Mononuclear cell (primary cell): Measurements from ENCODE around the gene NECAB2. TPM values are rescaled to one million over a fixed set of nuclear protein-coding genes. Genes with fewer than 3 reads are reported as not detected.

Experiments
- H3K27me3 ChIP-seq: 2 replicates; pipeline ENCODE4 v1.6.0; 2011; ENCODE audit warnings: low read length, control low read depth; ENCODE audit not compliant: insufficient read depth
- H3K4me1 ChIP-seq: 2 replicates; pipeline ENCODE4 v1.5.1; 2011; ENCODE audit warnings: mild to moderate bottlenecking, low read length, control low read depth; ENCODE audit not compliant: insufficient read depth
- H3K4me3 ChIP-seq: 2 replicates; pipeline ENCODE4 v1.5.1; 2011; ENCODE audit warnings: mild to moderate bottlenecking, low read length, moderate library complexity
- H3K9me3 ChIP-seq: 2 replicates; pipeline ENCODE4 v1.5.1; 2011; ENCODE audit warnings: low read depth, mild to moderate bottlenecking, control low read depth, low read length
- total RNA-seq: library from RNA; depleted of rRNA; stranded (reverse); fragments of >200 nt; gene quantifications from one replicate; pipeline ENCODE4 v1.2.3, GENCODE V29; 2012

The NECAB2 gene
- total RNA-seq, 1 donor, result not detected

GRCh38 chr16:84022644-84023043 is 54.6 kb downstream of the NECAB2 start:
- peaks cover 3% of the 10 kb centered on the region for H3K27me3 ChIP-seq
- no peaks in the 10 kb centered on the region for H3K4me1 ChIP-seq
- no peak overlapping the region for H3K4me3 ChIP-seq
- no peaks in the 10 kb centered on the region for H3K9me3 ChIP-seq

GRCh38 chr16:84024854-84025253 is 56.8 kb downstream of the NECAB2 start:
- Histone ChIP-seq H3K27me3 (peaks cover 4% of the 10 kb centered on the region), H3K4me1 (peaks cover 12% of the 10 kb centered on the region), H3K9me3 (no peaks in the 10 kb centered on the region), H3K4me3 (no peak overlapping the region)

- Histone ChIP-seq H3K27me3 (peaks cover 4% of the 10 kb centered on the region), H3K9me3 (no peaks in the 10 kb centered on the region), H3K4me3 (no peak overlapping the region), H3K4me1 (peaks cover 13% of the 10 kb centered on the region)
These were observed 58.6 kb downstream of the NECAB2 start for GRCh38 chr16:84026606-84027005.

GRCh38 chr16:84027625-84028024 is 59.6 kb downstream of the NECAB2 start:
- Histone ChIP-seq H3K4me3 (no peak overlapping the region), H3K4me1 (peaks cover 13% of the 10 kb centered on the region), H3K9me3 (no peaks in the 10 kb centered on the region), H3K27me3 (peaks cover 4% of the 10 kb centered on the region)

- H3K27me3 ChIP-seq, result peaks cover 4% of the 10 kb centered on the region
- H3K4me1 ChIP-seq, result peaks cover 13% of the 10 kb centered on the region
- no peak overlapping the region for H3K4me3 ChIP-seq
- no peaks in the 10 kb centered on the region for H3K9me3 ChIP-seq
These were observed 61.4 kb downstream of the NECAB2 start for GRCh38 chr16:84029297-84030047.

- no peak overlapping the region for H3K4me3 ChIP-seq
- H3K27me3 ChIP-seq, result peaks cover 4% of the 10 kb centered on the region
- H3K9me3 ChIP-seq, result no peaks in the 10 kb centered on the region
- peaks cover 13% of the 10 kb centered on the region for H3K4me1 ChIP-seq
These were observed 63.5 kb downstream of the NECAB2 start for GRCh38 chr16:84031556-84031955.

GRCh38 chr16:84032458-84033178 is 64.6 kb downstream of the NECAB2 start:
- Histone ChIP-seq H3K27me3 (peaks cover 1% of the 10 kb centered on the region), H3K4me1 (peaks cover 13% of the 10 kb centered on the region), H3K4me3 (no peak overlapping the region)

GRCh38 chr16:84033251-84034195 is 65.5 kb downstream of the NECAB2 start:
- H3K4me1 ChIP-seq, result peaks cover 13% of the 10 kb centered on the region
- H3K4me3 ChIP-seq, result no peak overlapping the region
- no peaks in the 10 kb centered on the region for H3K9me3 ChIP-seq
- no peaks in the 10 kb centered on the region for H3K27me3 ChIP-seq

More at GRCh38 chr16:84032458-84033178, 64.6 kb downstream of the NECAB2 start:
- no peaks in the 10 kb centered on the region for H3K9me3 ChIP-seq

- no peak overlapping the region for H3K4me3 ChIP-seq
- H3K9me3 ChIP-seq, result no peaks in the 10 kb centered on the region
- peaks cover 4% of the 10 kb centered on the region for H3K4me1 ChIP-seq
- no peaks in the 10 kb centered on the region for H3K27me3 ChIP-seq
These were observed 66.5 kb downstream of the NECAB2 start for GRCh38 chr16:84034516-84034915.

- no peaks in the 10 kb centered on the region for H3K9me3 ChIP-seq
- H3K4me1 ChIP-seq, result no peaks in the 10 kb centered on the region
- H3K4me3 ChIP-seq, result no peak overlapping the region
- H3K27me3 ChIP-seq, result no peaks in the 10 kb centered on the region
These were observed 68.1 kb downstream of the NECAB2 start for GRCh38 chr16:84036131-84036530.

GRCh38 chr16:84036982-84037425 is 69.0 kb downstream of the NECAB2 start:
- H3K9me3 ChIP-seq, result no peaks in the 10 kb centered on the region
- no peaks in the 10 kb centered on the region for H3K4me1 ChIP-seq
- H3K27me3 ChIP-seq, result no peaks in the 10 kb centered on the region
- no peak overlapping the region for H3K4me3 ChIP-seq

- Histone ChIP-seq H3K4me3 (no peak overlapping the region), H3K4me1 (no peaks in the 10 kb centered on the region), H3K27me3 (peaks cover 3% of the 10 kb centered on the region), H3K9me3 (no peaks in the 10 kb centered on the region)
These were observed 70.4 kb downstream of the NECAB2 start for GRCh38 chr16:84038469-84038868.

GRCh38 chr16:84039696-84040095 is 71.7 kb downstream of the NECAB2 start:
- Histone ChIP-seq H3K27me3 (peaks cover 8% of the 10 kb centered on the region), H3K4me1 (no peaks in the 10 kb centered on the region), H3K9me3 (no peaks in the 10 kb centered on the region), H3K4me3 (no peak overlapping the region)

- H3K4me3 ChIP-seq, result no peak overlapping the region
- no peaks in the 10 kb centered on the region for H3K9me3 ChIP-seq
- no peaks in the 10 kb centered on the region for H3K4me1 ChIP-seq
- H3K27me3 ChIP-seq, result peaks cover 8% of the 10 kb centered on the region
These were observed 72.3 kb downstream of the NECAB2 start for GRCh38 chr16:84040226-84040822.
